Adrenal gland (tissue), 12 donors: ENCODE results near the gene HMX3. TPM values are rescaled to one million over a fixed set of nuclear protein-coding genes. Genes with fewer than 3 reads are reported as not detected.
A peak's percentile ranks its signal among the peaks of the same experiment; 100 is the strongest.
"Not testable (repeated sequence)": the region's sequence is repeated elsewhere in the genome, so short reads cannot be mapped to it uniquely, and the experiment has no call there.

Experiments used
- DNase-seq, 7 donors: peaks; one replicate each; pipeline ENCODE4 v3.0.0-alpha.2; 2019 to 2020
- H3K27ac ChIP-seq, 5 donors: fragments of 200-600 bp; sonication (generic) in 4 of 5; 1 replicate in 3 of 5; 2 replicates in 2 of 5; pipeline versions ENCODE4 v1.5.1 to v1.8.0; 2016 to 2020; ENCODE audit warnings: mild to moderate bottlenecking in 1 of 5
- H3K27me3 ChIP-seq: fragments of 200-600 bp; 2 replicates; pipeline ENCODE4 v1.8.0; 2021
- H3K36me3 ChIP-seq, 2 donors: fragments of 200-600 bp; replicated peaks in 1 of 2; 1 replicate in 1 of 2; 2 replicates in 1 of 2; pipeline versions ENCODE4 v1.5.1 to v1.8.0; 2018 to 2022
- H3K4me1 ChIP-seq, 2 donors: fragments of 200-600 bp; replicated peaks in 1 of 2; 1 replicate in 1 of 2; 2 replicates in 1 of 2; pipeline versions ENCODE4 v1.5.1 to v1.8.0; 2018 to 2021
- H3K4me3 ChIP-seq, 4 donors: fragments of 200-600 bp; sonication (generic) in 3 of 4; one replicate each; pipeline ENCODE4 v1.5.1; 2016 to 2018
- H3K9me3 ChIP-seq, 3 donors: fragments of 200-600 bp; sonication (generic) in 1 of 3; replicated peaks in 1 of 3; 1 replicate in 2 of 3; 2 replicates in 1 of 3; pipeline versions ENCODE4 v1.5.1 to v1.8.0; 2016 to 2021
- CTCF ChIP-seq, 6 experiments: fragments of 450-650 bp in 4 of 6; fragments of 200-600 bp in 2 of 6; sonication (generic) in 1 of 6; IDR thresholded peaks; 1 replicate in 5 of 6; 2 replicates in 1 of 6; pipeline versions ENCODE4 v1.5.1 to v1.8.0; 2016 to 2021; ENCODE audit warnings: antibody characterized with exemption in 6 of 6, mild to moderate bottlenecking in 2 of 6, moderate library complexity in 1 of 6
- POLR2A ChIP-seq, 2 donors: fragments of 450-650 bp; IDR thresholded peaks; one replicate each; pipeline ENCODE4 v1.6.1; 2017; ENCODE audit warnings: antibody characterized with exemption in 2 of 2, mild to moderate bottlenecking in 2 of 2, moderate library complexity in 1 of 2
- WGBS, 4 donors: extraction: QIAGEN DNeasy Blood & Tissue Kit in 2 of 4; methylation state at CpG; one replicate each; pipeline versions ENCODE4 v1.1.5 to v1.1.7; 2013 to 2017; 5-methylcytosine and 5-hydroxymethylcytosine counted together
- intact Hi-C, 2 donors: fragments of 100-400 bp; cut with DNase I; formaldehyde crosslinking; loops; one replicate each; pipeline versions ENCODE4 v1.14.1 to v1.15.0; 2022 to 2023
- polyA plus RNA-seq, 3 donors: library from polyadenylated mRNA; stranded (reverse); fragments of 200-250 nt in 2 of 3; fragments of 350-450 nt in 1 of 3; fragmentation: Illumina TruSeq in 1 of 3; extraction: RNeasy Lipid Tissue Mini Kit (QIAGEN cat#74804) in 1 of 3; gene quantifications; one replicate each; pipeline ENCODE4 v1.2.3, GENCODE V29; 2013 to 2014
- total RNA-seq, 9 donors: library from RNA; depleted of rRNA in 4 of 9; stranded (reverse); fragments of >200 nt in 4 of 9; fragments of 120-200 nt in 1 of 9; fragmentation: NEBNext Ultra II Directional in 1 of 9; extraction: Animal tissue kit (Norgen Biotek cat#: 25700) in 1 of 9; gene quantifications; one replicate each; pipeline versions ENCODE4 v1.1.0 to v1.2.4, GENCODE V29; 2013 to 2023
- donor health status: healthy with polysubstance abuse.
- donor health status: Bipolar disorder and iron deficiency.
- donor health status: DM: yes; HTN: yes; CAD: no.
- donor health status: DM: no; HTN: no; CAD: no.
- donor health status: DM: no; HTN: no; CAD: no.
- donor health status: DM: yes; HTN: yes; CAD: no.

Gene HMX3
- total and polyA plus RNA-seq, 12 donors: 1.1 TPM; not detected in 11

DNA sequence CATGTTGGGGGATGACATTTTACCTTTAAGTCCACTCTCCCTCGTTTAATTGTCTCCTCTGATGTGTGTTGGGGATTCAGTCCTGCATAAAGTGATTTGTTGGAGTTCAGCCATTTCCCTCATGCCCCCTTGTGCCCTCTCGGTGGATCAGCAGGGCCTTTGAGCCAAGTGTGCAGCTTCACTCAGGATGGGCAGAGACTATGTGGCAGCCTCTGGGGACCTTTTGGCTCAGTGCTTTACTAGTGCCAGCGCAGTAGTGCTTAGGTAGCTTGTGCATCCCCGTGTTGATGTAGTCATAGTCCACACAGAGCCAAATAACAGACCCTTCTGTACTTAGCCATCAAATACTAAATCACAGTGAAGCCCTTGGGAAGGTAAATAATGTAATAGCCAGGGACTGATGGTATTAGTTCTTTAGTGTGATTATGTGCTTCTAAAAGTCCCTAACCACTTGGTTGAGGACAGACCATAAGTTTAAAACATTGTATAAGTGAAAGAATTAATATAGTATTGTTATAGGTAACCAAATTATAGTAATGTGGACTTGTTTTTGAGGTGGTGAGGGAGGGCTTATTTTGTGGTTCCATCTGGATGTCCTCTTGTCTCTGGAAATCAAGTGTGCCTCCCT, 29.8 kb downstream of the HMX3 start:
- H3K27me3 ChIP-seq: no peaks in the 10 kb centered on the region
- peaks cover 0 to 28% of the 10 kb centered on the region in 2 donors for H3K36me3 ChIP-seq
- TF ChIP-seq POLR2A (IDR thresholded peaks at IDR 0.05) (no peak), CTCF (IDR thresholded peaks at IDR 0.05) (no peak)
- no peak overlapping the region for H3K4me3 ChIP-seq
- no peak for DNase-seq
- H3K9me3 ChIP-seq: no peaks in the 10 kb centered on the region
- H3K27ac ChIP-seq: no peak overlapping the region
- intact Hi-C loops: no loop called here
- WGBS, 4 donors: 85 to 91% (median 87%) methylated on average over 3 to 4 of the region's 4 CpGs
- H3K4me1 ChIP-seq: peaks cover 0 to 18% of the 10 kb centered on the region in 2 donors

DNA sequence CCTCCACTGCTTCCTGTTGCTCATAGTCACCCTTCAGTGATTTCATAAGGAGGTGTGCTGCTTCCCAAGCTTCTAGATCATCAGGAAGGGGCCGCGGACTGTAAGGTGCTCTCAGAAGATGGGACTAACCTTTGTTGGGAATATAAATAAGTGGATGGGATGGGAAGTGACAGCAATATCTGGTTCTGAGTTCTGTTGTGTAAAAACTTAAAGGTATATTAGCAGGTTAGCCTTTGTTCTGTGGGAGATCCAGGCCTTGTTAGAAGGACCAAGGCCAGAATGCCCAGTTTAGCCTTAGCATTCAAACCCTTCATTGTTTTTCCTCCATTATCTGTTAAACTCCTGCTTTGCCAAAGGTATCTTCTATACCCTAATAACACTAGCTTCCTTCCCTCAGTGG, 30.8 kb downstream of the HMX3 start:
- H3K9me3 ChIP-seq: no peaks in the 10 kb centered on the region
- peaks cover 0 to 17% of the 10 kb centered on the region in 2 donors for H3K4me1 ChIP-seq
- no peak for DNase-seq
- peaks cover 0 to 20% of the 10 kb centered on the region in 2 donors for H3K36me3 ChIP-seq
- TF ChIP-seq POLR2A (IDR thresholded peaks at IDR 0.05) (no peak), CTCF (IDR thresholded peaks at IDR 0.05) (no peak)
- H3K27me3 ChIP-seq: no peaks in the 10 kb centered on the region
- H3K4me3 ChIP-seq: no peak overlapping the region
- WGBS, 4 donors: 93 to 98% (median 96%) methylated on average over 2 of the region's 2 CpGs
- no peak overlapping the region for H3K27ac ChIP-seq
- intact Hi-C loops: no loop called here

- Histone ChIP-seq H3K4me3 (no peak overlapping the region), H3K36me3 (no peaks in the 10 kb centered on the region), H3K9me3 (no peaks in the 10 kb centered on the region), H3K27me3 (no peaks in the 10 kb centered on the region), H3K4me1 (peaks cover 0 to 11% of the 10 kb centered on the region in 2 donors), H3K27ac (peak overlapping the region in 3 of 5 donors; percentile 18 to 60 (median 42))
- no peak for TF ChIP-seq CTCF (IDR thresholded peaks at IDR 0.05)
- TF ChIP-seq POLR2A (IDR thresholded peaks at IDR 0.05): no peak
- DNase-seq: no peak
- WGBS, 4 donors: 84 to 92% (median 90%) methylated on average over 4 of the region's 4 CpGs
- intact Hi-C loops: no loop called here
Measured at GRCh38 chr10:123170961-123171360, 35.2 kb downstream of the HMX3 start.

- H3K27me3 ChIP-seq, intact Hi-C loops, H3K9me3 ChIP-seq, H3K36me3 ChIP-seq, H3K4me3 ChIP-seq: not testable (repeated sequence)
- DNase-seq: peak; percentile 55 to 83 (median 74)
- peak overlapping the region in 3 of 5 donors; percentile 18 to 71 (median 60) for H3K27ac ChIP-seq
- peaks cover 0 to 11% of the 10 kb centered on the region in 2 donors for H3K4me1 ChIP-seq
- WGBS, 4 donors: 41 to 56% (median 46%) methylated on average over 10 of the region's 10 CpGs
Measured at GRCh38 chr10:123171616-123172015, 35.8 kb downstream of the HMX3 start.
